Middle frontal gyrus (tissue), 1 donor: Measurements from ENCODE around the gene TIMM17A.
"Not testable (repeated sequence)": the region's sequence is repeated elsewhere in the genome, so short reads cannot be mapped to it uniquely, and the experiment has no call there.

Experiments used
- DNase-seq: peaks from one replicate; pipeline ENCODE4 v3.0.0-alpha.2; 2015; ENCODE audit warnings: low spot score; ENCODE audit errors: extremely low spot score

Gene TIMM17A

GRCh38 chr1:201939574-201939973, 15.7 kb upstream of the TIMM17A start:
- DNase-seq = no peak

GRCh38 chr1:201940316-201940715, 15.0 kb upstream of the TIMM17A start:
- DNase-seq = not testable (repeated sequence)

GRCh38 chr1:201941420-201942128, 13.7 kb upstream of the TIMM17A start:
- no peak for DNase-seq

GRCh38 chr1:201942129-201942495, 13.2 kb upstream of the TIMM17A start:
- DNase-seq = no peak

- no peak for DNase-seq
These were observed 11.3 kb upstream of the TIMM17A start for GRCh38 chr1:201944002-201944401.

- DNase-seq = no peak
These were observed 10.7 kb upstream of the TIMM17A start for GRCh38 chr1:201944639-201945038.

GRCh38 chr1:201945157-201945556, 10.1 kb upstream of the TIMM17A start:
- DNase-seq = no peak

- DNase-seq = no peak
These were observed 9.5 kb upstream of the TIMM17A start for GRCh38 chr1:201945863-201946223.

- no peak for DNase-seq
These were observed 8.9 kb upstream of the TIMM17A start, which contains the start of gene LMOD1 for GRCh38 chr1:201946224-201946908. TSS of gene LMOD1 (minus strand) at chr1:201946548. CDS start at chr1:201946340, 208 bp downstream.

- DNase-seq = no peak
These were observed 7.7 kb upstream of the TIMM17A start for GRCh38 chr1:201947697-201948008.

- DNase-seq = no peak
These were observed 5.8 kb upstream of the TIMM17A start for GRCh38 chr1:201949491-201949890.

- DNase-seq = no peak
These were observed 867 bp upstream of the TIMM17A start for GRCh38 chr1:201954263-201955008.

- DNase-seq = no peak
These were observed 433 bp downstream of the TIMM17A start for GRCh38 chr1:201955729-201956143.

GRCh38 chr1:201958348-201958747, 3.0 kb downstream of the TIMM17A start:
- DNase-seq = no peak

GRCh38 chr1:201962382-201962781, 7.1 kb downstream of the TIMM17A start:
- DNase-seq = not testable (repeated sequence)

- no peak for DNase-seq
These were observed 9.0 kb downstream of the TIMM17A start for GRCh38 chr1:201964261-201964660.

GRCh38 chr1:201966171-201966570, 10.9 kb downstream of the TIMM17A start:
- no peak for DNase-seq

GRCh38 chr1:201968202-201968925, 13.1 kb downstream of the TIMM17A start:
- DNase-seq = no peak

GRCh38 chr1:201970334-201971159, 15.2 kb downstream of the TIMM17A start:
- DNase-seq = no peak

- peak; percentile 46 for DNase-seq
These were observed 26.8 kb downstream of the TIMM17A start for GRCh38 chr1:201982082-201982622.
